Kidney epithelial cell (primary cell): ENCODE measurements around the gene CARD11. TPM values are rescaled to one million over a fixed set of nuclear protein-coding genes. Genes with fewer than 3 reads are reported as not detected.

Source experiments
- DNase-seq: peaks from one replicate; pipeline ENCODE4 v3.0.0-alpha.2; 2010; ENCODE audit warnings: low read depth
- H3K27me3 ChIP-seq: 2 replicates; pipeline ENCODE4 v1.6.0; 2011; ENCODE audit warnings: low read length; ENCODE audit not compliant: control insufficient read depth, insufficient read depth
- H3K36me3 ChIP-seq: 2 replicates; pipeline ENCODE4 v1.5.1; 2011; ENCODE audit warnings: low read length; ENCODE audit not compliant: control insufficient read depth, insufficient read depth
- H3K4me3 ChIP-seq: 2 replicates; pipeline ENCODE4 v1.5.1; 2011; ENCODE audit warnings: low read depth, mild to moderate bottlenecking, control low read depth, low read length
- CTCF ChIP-seq: IDR thresholded peaks from 2 replicates; pipeline ENCODE4 v1.5.1; 2011; ENCODE audit warnings: mild to moderate bottlenecking, moderate library complexity, low read length, control low read depth, inconsistent platforms; ENCODE audit not compliant: insufficient read depth, poor library complexity, severe bottlenecking
- total RNA-seq: library from RNA; depleted of rRNA; stranded (reverse); fragments of >200 nt; gene quantifications from 2 replicates; pipeline ENCODE4 v1.2.3, GENCODE V29; 2015

CARD11 gene
- total RNA-seq, 1 donor from 2014 or later, result 31.0 TPM

GRCh38 chr7:3069771-3070449 is 26.2 kb upstream of the CARD11 start:
- DNase-seq, result no peak
- TF ChIP-seq CTCF, result no peak
- no peaks in the 10 kb centered on the region for H3K36me3 ChIP-seq
- H3K4me3 ChIP-seq, result no peak overlapping the region
- H3K27me3 ChIP-seq, result no peaks in the 10 kb centered on the region

GRCh38 chr7:3068530-3068929 is 24.9 kb upstream of the CARD11 start:
- TF ChIP-seq CTCF, result no peak
- H3K4me3 ChIP-seq, result no peak overlapping the region
- no peaks in the 10 kb centered on the region for H3K27me3 ChIP-seq
- no peaks in the 10 kb centered on the region for H3K36me3 ChIP-seq
- DNase-seq, result no peak

- H3K36me3 ChIP-seq, result no peaks in the 10 kb centered on the region
- no peak for TF ChIP-seq CTCF
- peaks cover 1% of the 10 kb centered on the region for H3K27me3 ChIP-seq
- DNase-seq, result no peak
- H3K4me3 ChIP-seq, result no peak overlapping the region
Observed at GRCh38 chr7:3067606-3068380, 24.1 kb upstream of the CARD11 start.

- DNase-seq, result no peak
- H3K4me3 ChIP-seq, result no peak overlapping the region
- TF ChIP-seq CTCF, result no peak
Observed at GRCh38 chr7:3067193-3067592, 23.5 kb upstream of the CARD11 start.

GRCh38 chr7:3066506-3066905 is 22.8 kb upstream of the CARD11 start:
- Histone ChIP-seq H3K4me3 (no peak overlapping the region), H3K36me3 (no peaks in the 10 kb centered on the region), H3K27me3 (peaks cover 2% of the 10 kb centered on the region)
- TF ChIP-seq CTCF, result no peak
- no peak for DNase-seq

More at GRCh38 chr7:3067193-3067592, 23.5 kb upstream of the CARD11 start:
- peaks cover 2% of the 10 kb centered on the region for H3K27me3 ChIP-seq
- no peaks in the 10 kb centered on the region for H3K36me3 ChIP-seq
